Activated T-cell treated with anti-CD3 and anti-CD28 coated beads, Interleukin-2, amount 50 U/mL, for 4 hours (primary cell): Measurements from ENCODE around the gene ALDH3B1. TPM values are rescaled to one million over a fixed set of nuclear protein-coding genes. Genes with fewer than 3 reads are reported as not detected.
"Not testable (repeated sequence)": the region's sequence is repeated elsewhere in the genome, so short reads cannot be mapped to it uniquely, and the experiment has no call there.

ENCODE experiments used
- ATAC-seq, 2 donors: fragments of 200-7000 bp; cut with Tn5 transposase; one replicate each; pipeline ENCODE4 v1.10.0; 2021
- DNase-seq: peaks from one replicate; pipeline ENCODE4 v3.0.0-alpha.2; 2020
- H3K27me3 Mint-ChIP-seq: one replicate; pipeline ENCODE4 v1.8.0; 2021; ENCODE audit warnings: low read depth, mixed read lengths
- H3K36me3 Mint-ChIP-seq: one replicate; pipeline ENCODE4 v1.8.0; 2022; ENCODE audit warnings: mixed read lengths; ENCODE audit not compliant: insufficient read depth
- H3K4me1 Mint-ChIP-seq: one replicate; pipeline ENCODE4 v1.8.0; 2021; ENCODE audit warnings: low read depth, mixed read lengths
- H3K4me3 Mint-ChIP-seq: one replicate; pipeline ENCODE4 v1.8.0; 2021; ENCODE audit warnings: mild to moderate bottlenecking, moderate library complexity, mixed read lengths
- H3K9me3 Mint-ChIP-seq: one replicate; pipeline ENCODE4 v1.8.0; 2021; ENCODE audit warnings: mixed read lengths
- total RNA-seq, 3 donors: library from RNA; stranded (reverse); gene quantifications; one replicate each; pipeline ENCODE4 v1.2.1, GENCODE V29; 2021

Gene ALDH3B1, protein sequence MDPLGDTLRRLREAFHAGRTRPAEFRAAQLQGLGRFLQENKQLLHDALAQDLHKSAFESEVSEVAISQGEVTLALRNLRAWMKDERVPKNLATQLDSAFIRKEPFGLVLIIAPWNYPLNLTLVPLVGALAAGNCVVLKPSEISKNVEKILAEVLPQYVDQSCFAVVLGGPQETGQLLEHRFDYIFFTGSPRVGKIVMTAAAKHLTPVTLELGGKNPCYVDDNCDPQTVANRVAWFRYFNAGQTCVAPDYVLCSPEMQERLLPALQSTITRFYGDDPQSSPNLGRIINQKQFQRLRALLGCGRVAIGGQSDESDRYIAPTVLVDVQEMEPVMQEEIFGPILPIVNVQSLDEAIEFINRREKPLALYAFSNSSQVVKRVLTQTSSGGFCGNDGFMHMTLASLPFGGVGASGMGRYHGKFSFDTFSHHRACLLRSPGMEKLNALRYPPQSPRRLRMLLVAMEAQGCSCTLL
- under 1 TPM in 2 of 3 donors, not detected in 1; 0.08 to 0.15 TPM for total RNA-seq

DNA sequence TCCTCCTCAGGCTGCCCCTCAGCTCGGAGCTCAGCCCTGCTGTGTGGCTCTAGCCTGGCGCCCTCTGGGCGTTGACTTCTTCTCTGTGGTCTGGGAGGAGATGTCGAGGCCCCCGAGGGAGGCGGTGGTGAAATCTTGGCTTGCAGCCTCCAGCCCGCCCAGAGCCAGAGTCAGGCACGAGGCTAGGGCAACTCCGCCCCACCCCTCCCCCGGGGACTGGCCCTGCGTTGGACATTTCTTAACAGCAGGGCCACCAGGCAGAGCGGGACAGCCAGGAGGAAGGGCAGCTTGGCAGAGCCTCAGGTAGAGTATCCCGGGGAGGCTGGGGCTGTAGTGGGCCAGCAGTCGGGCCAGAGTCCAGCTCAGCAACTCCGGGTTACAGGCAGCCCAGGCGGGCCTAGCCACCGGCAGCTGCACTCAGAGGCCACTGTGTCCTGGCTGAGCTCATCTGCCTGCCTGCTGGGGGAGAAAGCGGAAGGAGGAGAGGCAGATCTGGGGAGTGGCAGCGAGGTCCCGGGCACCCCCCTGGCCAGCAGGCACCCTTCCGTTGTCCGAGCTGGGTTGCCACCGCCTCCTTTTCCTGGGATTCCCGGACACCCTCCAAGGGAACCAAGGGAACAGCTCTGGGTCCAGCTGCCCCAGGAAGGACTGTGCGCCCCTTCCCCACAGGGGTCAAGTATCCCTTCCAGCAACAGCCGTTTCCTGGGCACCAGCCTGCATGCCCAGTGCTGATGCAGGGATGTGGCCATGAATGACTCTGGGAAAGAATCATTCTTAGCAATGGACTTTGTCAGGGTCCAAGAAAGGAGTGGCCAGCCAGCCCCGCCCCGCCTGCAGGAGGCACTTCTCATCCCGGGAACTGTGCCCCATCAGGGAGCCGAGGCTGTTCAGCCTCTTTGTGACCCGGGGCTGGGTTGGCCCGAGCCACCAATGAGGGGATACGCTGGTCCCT, at the start of gene ALDH3B1:
Gene ALDH3B1, plus strand, starts transcription at position 238 of the 952 bp plus-strand sequence. CDS start 4,971 bp downstream, outside the sequence.
- no peak for ATAC-seq
- Mint-ChIP-seq H3K4me1 (peaks cover 1% of the 10 kb centered on the region), H3K4me3 (no peak within 1 kb of the TSS)

DNA sequence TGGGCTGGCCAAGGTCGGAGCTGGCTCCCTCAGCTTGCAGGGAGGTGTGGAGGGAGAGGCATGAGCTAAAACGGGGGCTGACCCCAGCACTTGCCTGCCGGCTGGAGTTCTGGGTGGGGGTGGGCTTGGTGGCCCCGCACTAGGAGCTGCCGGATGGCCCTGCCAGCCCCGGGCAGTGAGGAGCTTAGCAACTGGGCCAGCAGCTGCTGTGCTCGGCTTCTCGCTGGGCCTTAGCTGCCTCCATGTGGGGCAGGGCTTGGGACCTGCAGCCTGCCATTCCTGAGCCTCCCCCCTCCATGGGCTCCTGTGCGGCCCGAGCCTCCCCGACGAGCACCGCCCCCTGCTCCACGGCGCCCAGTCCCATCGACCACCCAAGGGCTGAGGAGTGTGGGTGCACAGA, 46.9 kb upstream of the ALDH3B1 start:
- H3K9me3 Mint-ChIP-seq, ATAC-seq, DNase-seq, H3K4me1 Mint-ChIP-seq, H3K4me3 Mint-ChIP-seq, H3K36me3 Mint-ChIP-seq: not testable (repeated sequence)
- H3K27me3 Mint-ChIP-seq = peaks cover 19% of the 10 kb centered on the region

More for the DNA sequence above, at the start of gene ALDH3B1:
- Mint-ChIP-seq H3K27me3 (peaks cover 2% of the 10 kb centered on the region), H3K36me3 (no peaks in the 10 kb centered on the region), H3K9me3 (no peaks in the 10 kb centered on the region)
- DNase-seq = no peak

DNA sequence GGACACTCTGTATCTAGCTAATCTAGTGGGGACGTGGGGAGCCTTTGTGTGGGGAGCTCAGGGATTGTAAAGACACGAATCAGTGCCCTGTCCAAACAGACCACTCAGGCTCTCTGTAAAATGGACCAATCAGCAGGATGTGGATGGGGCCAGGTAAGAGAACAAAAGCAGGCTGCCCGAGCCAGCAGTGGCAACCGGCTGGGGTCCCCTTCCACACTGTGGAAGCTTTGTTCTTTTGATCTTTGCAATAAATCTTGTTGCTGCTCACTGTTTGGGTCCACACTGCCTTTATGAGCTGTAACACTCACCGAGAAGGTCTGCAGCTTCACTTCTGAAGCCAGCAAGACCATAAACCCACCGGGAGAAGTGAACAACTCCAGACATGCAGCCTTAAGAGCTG, 46.2 kb upstream of the ALDH3B1 start:
- not testable (repeated sequence) for H3K36me3 Mint-ChIP-seq, H3K9me3 Mint-ChIP-seq, H3K4me3 Mint-ChIP-seq, H3K4me1 Mint-ChIP-seq, DNase-seq, ATAC-seq
- peaks cover 16% of the 10 kb centered on the region for H3K27me3 Mint-ChIP-seq

DNA sequence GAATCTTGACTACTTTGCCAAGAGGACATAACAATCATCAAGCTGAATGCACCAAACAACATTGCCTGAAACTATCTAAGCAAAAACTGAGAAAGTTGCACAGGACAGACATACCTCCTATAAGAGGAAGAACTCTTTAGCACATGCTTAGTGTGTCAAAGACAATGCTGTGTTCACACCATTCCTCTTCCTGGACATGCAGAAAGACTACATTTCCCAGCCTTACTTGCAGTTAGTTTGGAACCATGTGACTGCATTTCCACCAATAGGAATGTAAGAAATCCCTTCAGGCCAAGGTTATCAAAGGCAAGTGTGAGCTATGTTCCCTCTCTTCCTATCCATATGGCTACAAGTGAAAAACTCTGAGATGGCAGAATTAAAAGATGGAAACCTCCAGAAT, 45.4 kb upstream of the ALDH3B1 start:
- not testable (repeated sequence) for DNase-seq, H3K4me3 Mint-ChIP-seq, H3K36me3 Mint-ChIP-seq, ATAC-seq, H3K4me1 Mint-ChIP-seq, H3K9me3 Mint-ChIP-seq
- H3K27me3 Mint-ChIP-seq = peaks cover 16% of the 10 kb centered on the region

DNA sequence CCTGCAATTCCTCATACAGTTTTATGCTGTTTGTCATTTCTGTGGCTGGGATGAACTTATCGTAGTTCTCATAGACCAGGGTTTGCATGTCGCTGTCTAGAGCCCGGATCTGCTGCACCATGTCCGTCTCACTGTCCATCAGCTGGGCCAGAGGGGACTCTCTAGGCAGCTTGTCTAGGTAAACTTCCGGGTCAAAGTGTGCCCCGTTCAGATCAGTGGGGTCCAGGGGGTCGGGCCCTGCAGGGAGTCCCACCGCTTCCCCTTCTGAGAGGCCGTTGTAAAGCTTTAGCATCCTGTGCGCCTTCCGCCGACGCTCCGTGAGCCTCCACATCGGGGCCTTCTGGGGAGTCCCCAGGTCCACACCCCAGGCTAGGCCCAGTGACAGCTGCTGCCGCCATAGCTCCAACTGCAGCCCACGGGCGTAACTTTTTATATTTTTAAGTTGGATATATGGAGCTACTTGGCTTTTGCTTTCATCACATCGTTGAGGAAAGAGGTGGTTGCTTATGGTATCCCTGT, 44.2 kb upstream of the ALDH3B1 start:
- not testable (repeated sequence) for H3K36me3 Mint-ChIP-seq, H3K4me1 Mint-ChIP-seq

DNA sequence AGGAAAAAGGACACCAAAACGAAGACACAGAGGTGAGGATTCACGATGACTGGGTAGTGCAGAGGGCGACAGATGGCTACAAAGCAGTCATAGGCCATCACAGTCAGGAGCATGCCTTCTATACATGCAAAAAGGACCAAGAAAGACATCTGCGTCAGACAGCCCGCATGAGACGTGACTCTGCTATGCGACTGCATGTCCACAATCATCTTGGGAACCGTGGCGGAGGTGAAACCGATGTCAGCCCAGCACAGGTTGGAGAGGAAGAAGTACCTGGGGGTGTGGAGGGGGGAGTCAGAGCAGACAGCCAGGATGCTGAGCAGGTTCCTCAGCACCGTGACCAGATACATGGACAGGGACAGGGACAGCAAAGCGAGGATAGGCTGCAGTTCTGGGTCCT, 35.4 kb upstream of the ALDH3B1 start:
- H3K27me3 Mint-ChIP-seq = peaks cover 26% of the 10 kb centered on the region
- ATAC-seq, H3K4me3 Mint-ChIP-seq, H3K4me1 Mint-ChIP-seq, DNase-seq, H3K9me3 Mint-ChIP-seq, H3K36me3 Mint-ChIP-seq: not testable (repeated sequence)

More for the DNA sequence above, 44.2 kb upstream of the ALDH3B1 start:
- ATAC-seq, DNase-seq, H3K9me3 Mint-ChIP-seq, H3K4me3 Mint-ChIP-seq: not testable (repeated sequence)
- peaks cover 15% of the 10 kb centered on the region for H3K27me3 Mint-ChIP-seq

DNA sequence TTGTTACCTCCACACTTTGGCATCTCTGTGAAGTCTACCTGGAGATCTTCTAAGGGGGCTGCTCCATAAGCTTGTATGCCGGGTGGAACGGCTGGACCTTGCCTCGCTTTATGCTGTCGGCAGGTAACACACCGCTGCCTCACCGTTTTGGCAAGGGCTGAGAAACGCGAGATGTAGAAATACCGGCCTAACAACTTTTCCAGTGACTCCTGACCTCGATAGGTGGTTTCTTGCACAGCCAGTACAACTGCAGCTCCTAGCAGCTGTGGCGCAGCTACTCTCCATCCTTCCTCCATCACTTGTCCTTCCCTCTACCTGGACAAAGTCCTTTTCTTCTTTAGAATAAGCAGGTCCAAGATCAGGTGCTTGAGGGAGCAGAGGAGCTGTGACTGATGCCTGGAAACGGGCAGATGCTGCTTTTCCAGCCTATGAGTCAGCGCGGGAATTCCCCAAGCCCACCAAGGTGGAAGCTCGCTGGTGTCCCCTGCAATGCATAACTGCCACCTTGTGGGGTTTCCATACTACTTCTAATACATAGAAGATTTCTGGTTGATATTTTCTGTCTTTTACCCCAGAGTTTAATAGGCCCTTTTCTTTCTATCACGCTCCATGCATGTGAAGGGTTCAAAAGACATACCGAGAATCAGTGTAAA, 31.2 kb upstream of the ALDH3B1 start:
- H3K9me3 Mint-ChIP-seq, DNase-seq, H3K4me1 Mint-ChIP-seq, ATAC-seq, H3K36me3 Mint-ChIP-seq, H3K4me3 Mint-ChIP-seq: not testable (repeated sequence)
- peaks cover 31% of the 10 kb centered on the region for H3K27me3 Mint-ChIP-seq

DNA sequence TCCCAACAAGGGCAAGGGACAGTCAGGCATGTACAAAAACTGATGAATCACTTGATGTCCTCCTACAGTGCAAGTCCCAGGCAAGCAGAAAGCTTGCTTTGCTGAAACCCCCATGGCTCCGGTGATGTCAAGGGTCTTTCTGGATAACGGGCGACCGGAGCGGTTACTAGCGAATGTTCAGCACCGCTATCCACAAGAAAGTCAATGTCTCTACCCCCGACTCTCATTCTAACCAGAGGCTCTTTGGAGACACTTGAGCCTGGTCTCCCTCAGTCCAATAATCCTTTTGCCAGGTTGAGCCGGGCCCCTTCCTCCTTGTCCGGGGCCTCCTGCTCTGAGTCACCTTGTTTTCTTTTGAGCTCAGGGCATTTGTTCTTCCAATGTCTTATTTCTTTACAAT, 28.9 kb upstream of the ALDH3B1 start:
- not testable (repeated sequence) for H3K4me3 Mint-ChIP-seq, DNase-seq, ATAC-seq, H3K36me3 Mint-ChIP-seq, H3K9me3 Mint-ChIP-seq, H3K4me1 Mint-ChIP-seq
- H3K27me3 Mint-ChIP-seq = peaks cover 26% of the 10 kb centered on the region

DNA sequence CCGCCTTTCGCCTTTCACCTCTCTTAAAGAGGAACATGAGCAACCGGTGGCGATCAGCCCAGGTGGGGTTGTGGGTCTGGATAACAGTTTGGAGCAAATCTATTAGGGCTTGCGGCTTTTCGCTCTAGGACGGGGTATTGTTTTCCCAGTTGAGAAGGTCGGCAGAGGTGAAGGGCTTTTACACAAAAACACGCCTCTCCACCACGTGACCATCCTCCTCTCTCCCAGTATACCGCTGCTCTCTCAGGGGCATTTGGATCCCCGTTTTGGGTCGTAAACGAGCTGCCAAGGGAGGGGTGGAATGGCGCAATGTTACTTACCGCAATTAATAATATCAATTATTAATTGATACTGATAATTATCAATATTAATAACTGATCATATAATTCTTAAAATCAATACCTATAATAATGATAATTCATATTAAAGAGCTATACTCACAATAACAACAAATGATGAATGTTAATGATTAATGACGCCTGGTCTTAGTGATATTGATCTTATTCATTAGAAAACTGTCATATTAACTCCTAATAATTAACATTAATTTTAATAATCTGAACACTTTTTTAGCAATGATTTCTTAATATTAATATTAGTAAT, 27.8 kb upstream of the ALDH3B1 start:
- not testable (repeated sequence) for H3K9me3 Mint-ChIP-seq, H3K4me3 Mint-ChIP-seq, H3K36me3 Mint-ChIP-seq, ATAC-seq, H3K4me1 Mint-ChIP-seq, DNase-seq
- H3K27me3 Mint-ChIP-seq = peaks cover 21% of the 10 kb centered on the region

DNA sequence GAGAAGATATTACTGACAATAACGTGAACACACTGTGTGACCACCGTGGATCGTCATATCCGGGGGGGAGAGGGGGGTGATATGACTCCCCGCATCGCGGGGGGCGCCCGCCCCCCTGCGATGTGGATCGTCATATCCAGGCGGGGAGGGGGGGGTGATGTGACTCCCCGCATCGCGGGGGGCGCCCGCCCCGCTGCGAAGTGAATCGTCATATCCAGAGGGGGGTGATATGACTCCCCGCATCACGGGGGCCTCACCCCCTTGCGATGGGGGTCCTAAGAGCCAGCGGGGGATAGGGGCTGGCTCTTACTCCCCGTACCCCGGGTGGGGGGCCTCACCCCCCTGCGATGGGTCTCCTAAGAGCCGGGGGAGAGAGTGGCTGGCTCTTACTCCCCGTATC, 26.2 kb upstream of the ALDH3B1 start:
- no peaks in the 10 kb centered on the region for H3K36me3 Mint-ChIP-seq
- no peak for DNase-seq
- no peak overlapping the region for H3K4me3 Mint-ChIP-seq
- no peaks in the 10 kb centered on the region for H3K4me1 Mint-ChIP-seq
- no peaks in the 10 kb centered on the region for H3K9me3 Mint-ChIP-seq
- ATAC-seq = no peak
- H3K27me3 Mint-ChIP-seq = peaks cover 11% of the 10 kb centered on the region

DNA sequence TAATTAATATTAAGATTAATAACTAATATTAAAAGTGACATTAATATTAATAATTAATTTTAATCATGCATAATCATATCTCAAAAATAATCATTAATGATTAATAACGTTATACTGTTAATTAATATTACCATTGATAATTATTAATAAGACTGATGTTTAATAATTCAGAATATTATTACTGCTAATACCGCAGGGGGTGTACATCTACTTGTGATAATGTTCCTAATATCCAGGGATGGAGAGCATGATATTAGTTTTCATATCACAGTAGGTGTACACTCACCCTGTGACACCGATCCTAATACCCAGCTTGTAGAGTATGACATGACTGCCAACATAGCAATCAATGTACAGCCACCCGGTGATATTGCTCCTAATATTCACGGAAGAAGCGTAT, 24.8 kb upstream of the ALDH3B1 start:
- DNase-seq, H3K36me3 Mint-ChIP-seq, ATAC-seq, H3K4me3 Mint-ChIP-seq, H3K9me3 Mint-ChIP-seq, H3K4me1 Mint-ChIP-seq, H3K27me3 Mint-ChIP-seq: not testable (repeated sequence)

DNA sequence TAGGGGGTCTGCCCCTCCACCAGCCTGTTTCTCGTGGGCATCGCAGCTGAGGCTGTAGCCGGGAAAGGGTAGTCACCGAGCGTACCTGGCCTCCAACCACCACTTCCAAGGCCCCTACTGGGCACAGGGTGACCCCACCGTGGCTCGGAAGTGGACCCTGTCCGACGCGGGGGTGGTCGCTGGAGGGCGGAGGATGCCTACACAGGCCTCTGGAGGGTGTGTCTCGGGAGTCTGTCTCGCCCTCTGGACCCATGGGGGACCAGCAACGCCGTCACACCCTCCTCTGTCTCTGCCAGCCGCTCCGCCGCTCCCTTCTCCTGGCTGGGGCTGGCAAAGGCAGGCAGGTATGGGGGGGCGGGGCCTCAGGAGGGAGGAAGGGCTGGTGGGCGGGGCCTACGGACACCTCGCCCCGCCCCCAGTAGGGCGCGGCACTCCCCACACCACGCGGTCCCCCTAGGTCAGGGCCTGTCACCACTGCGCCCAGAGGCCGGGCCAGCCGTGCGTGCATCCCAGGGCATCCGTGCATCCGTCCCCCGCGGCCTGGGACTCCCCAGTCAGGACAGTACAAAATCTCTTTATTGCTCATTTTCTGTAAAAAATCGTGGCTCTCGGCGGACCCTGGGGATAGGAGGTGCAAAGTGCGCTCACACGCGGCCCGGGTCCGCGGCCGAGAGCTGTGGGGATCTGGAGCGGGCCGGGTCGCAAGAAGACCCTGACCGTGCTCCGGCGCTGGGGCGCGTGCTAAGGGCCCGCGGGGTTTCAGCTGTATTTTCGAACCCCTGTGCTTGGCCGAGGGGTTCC, 19.4 kb upstream of the ALDH3B1 start:
- H3K4me3 Mint-ChIP-seq, H3K36me3 Mint-ChIP-seq, DNase-seq, H3K4me1 Mint-ChIP-seq, H3K9me3 Mint-ChIP-seq, H3K27me3 Mint-ChIP-seq: not testable (repeated sequence)
- peak in 1 of 2 donors; percentile 38 for ATAC-seq
